ENCODE measurements around the gene PPP2R1B.

Gene PPP2R1B

DNA sequence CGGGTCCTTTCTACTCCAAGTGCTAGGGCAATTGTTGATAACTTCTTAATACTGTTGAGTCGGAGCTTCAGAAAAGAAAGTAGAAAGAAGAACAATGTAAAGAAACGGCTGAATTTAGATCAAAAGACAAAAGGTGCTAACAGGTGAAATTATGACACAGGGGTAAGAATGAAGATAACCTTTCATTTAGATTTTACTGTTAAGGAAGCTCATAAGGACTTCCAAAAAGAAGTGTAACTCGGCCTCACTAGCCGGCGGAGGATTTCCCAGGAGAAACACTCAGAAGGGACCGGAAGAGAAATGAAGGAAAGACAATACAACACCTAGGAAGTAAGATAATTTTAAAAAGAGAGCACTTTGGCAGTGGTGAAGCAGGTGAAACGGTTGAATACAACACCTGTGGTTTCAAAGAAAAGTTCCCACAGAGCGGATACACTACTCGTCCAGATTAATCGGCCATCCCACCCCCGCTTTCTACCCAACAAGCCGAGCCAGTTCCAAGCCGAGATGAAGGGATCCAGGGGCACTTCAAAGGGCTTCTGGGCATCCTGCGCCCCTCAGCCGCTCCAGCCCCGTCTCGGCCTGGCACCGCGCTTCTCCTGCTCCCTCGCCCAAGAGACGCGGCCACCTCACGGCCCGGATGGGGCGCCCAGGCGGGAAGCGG, 737 bp downstream of the PPP2R1B start:
- no peaks in the 10 kb centered on the region for H3K27me3 ChIP-seq (ENCODE audit: control insufficient read depth, insufficient read depth, low read length)
- peak overlapping the region; percentile 86 for H3K9ac ChIP-seq (ENCODE audit: low read length)
- peak overlapping the region; percentile 79 for H3K4me3 ChIP-seq (ENCODE audit: low read depth, low read length)
- no peak overlapping the region; the same call in 1 of the 2 replicates for H3K27ac ChIP-seq (ENCODE audit: low read depth, low read length)
- H3K36me3 ChIP-seq (ENCODE audit: control insufficient read depth, insufficient read depth, low read length): peaks cover 44% of the 10 kb centered on the region
- no peaks in the 10 kb centered on the region for H3K9me3 ChIP-seq (ENCODE audit: control insufficient read depth, insufficient read depth, low read depth, low read length)
- H3K4me1 ChIP-seq (ENCODE audit: control insufficient read depth, insufficient read depth, low read length): peaks cover 25% of the 10 kb centered on the region

DNA sequence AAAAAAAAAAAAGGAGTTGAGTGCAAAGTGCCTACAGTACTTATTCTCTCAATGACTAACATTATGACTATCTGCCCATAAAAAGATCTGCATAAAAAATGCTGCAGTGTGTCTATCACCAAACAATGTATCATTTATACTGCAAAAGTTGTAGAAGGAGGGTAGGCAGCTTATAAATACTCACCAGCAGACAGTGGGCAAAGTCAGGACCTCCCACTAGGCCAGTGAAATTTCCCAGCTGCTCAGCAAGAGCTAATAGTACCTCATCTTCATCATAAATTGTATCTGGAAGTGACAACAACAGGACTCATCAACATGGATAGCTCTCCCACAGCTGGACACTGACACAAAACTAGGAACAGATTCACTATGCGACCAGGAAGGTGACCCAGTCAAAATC, 1.6 kb downstream of the PPP2R1B start:
- H3K4me3 ChIP-seq (ENCODE audit: low read depth, low read length): peak overlapping the region; percentile 79
- no peaks in the 10 kb centered on the region for H3K27me3 ChIP-seq (ENCODE audit: control insufficient read depth, insufficient read depth, low read length)
- H3K27ac ChIP-seq (ENCODE audit: low read depth, low read length): no peak overlapping the region
- no peak overlapping the region for H3K9ac ChIP-seq (ENCODE audit: low read length)
- H3K36me3 ChIP-seq (ENCODE audit: control insufficient read depth, insufficient read depth, low read length): peaks cover 52% of the 10 kb centered on the region
- H3K9me3 ChIP-seq (ENCODE audit: control insufficient read depth, insufficient read depth, low read depth, low read length): no peaks in the 10 kb centered on the region
- H3K4me1 ChIP-seq (ENCODE audit: control insufficient read depth, insufficient read depth, low read length): peaks cover 17% of the 10 kb centered on the region

DNA sequence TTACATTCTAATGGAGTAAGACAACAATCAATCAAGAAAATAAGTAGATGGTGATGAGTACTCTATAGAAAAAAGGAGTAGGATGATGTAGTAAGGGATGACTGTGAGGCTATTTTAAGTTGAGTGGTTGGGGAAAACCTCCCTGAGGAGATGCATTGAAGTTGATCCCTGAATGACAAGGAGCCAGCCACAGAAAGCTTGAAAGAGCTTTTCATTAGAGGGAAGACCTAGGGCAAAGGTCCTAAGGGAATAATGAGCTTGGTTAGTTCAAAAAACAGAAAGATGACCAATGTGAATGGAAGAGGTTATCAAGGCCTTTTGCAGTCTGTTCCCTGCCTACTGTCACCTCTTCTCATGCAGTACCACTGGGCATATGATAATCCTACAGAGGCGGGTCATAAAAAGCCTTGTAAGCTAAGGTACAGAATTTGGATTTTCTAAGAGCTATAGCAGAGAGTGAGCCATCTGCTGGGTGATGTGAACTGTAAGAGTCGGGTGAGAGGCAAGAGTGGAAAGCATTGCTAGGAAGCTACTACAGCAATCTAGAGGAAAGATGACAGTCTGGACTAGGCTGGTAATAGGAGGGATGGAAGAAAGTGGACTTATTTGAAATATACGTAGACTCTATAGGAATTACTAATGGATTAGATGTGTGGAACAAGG, 3.1 kb downstream of the PPP2R1B start:
- Histone ChIP-seq H3K36me3 (ENCODE audit: control insufficient read depth, insufficient read depth, low read length) (peaks cover 67% of the 10 kb centered on the region), H3K9me3 (ENCODE audit: control insufficient read depth, insufficient read depth, low read depth, low read length) (no peaks in the 10 kb centered on the region), H3K9ac (ENCODE audit: low read length) (no peak overlapping the region), H3K27me3 (ENCODE audit: control insufficient read depth, insufficient read depth, low read length) (no peaks in the 10 kb centered on the region), H3K4me3 (ENCODE audit: low read depth, low read length) (no peak overlapping the region), H3K4me1 (ENCODE audit: control insufficient read depth, insufficient read depth, low read length) (peaks cover 17% of the 10 kb centered on the region), H3K27ac (ENCODE audit: low read depth, low read length) (no peak overlapping the region)

DNA sequence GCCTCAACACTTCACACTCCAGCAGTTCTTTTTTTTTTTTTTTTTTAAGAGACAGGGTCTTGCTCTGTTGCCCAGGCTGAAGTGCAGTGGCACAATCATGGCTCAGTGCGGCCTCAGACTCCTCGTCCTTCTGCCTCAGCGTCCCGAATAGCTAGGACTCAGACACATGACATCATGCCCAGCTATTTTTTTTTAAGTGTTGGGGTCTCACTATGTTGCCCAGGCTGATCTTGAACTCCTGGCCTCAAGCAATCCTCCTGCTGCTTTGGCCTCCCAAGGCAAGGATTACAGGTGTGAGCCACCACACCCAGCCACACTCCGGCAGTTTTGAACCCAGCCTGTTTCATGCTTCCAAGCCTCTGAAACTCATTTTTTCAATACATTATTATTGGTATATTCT, 3.7 kb downstream of the PPP2R1B start:
- H3K9ac ChIP-seq (ENCODE audit: low read length): no peak overlapping the region
- H3K4me3 ChIP-seq (ENCODE audit: low read depth, low read length): no peak overlapping the region
- H3K36me3 ChIP-seq (ENCODE audit: control insufficient read depth, insufficient read depth, low read length): peaks cover 73% of the 10 kb centered on the region
- no peak overlapping the region for H3K27ac ChIP-seq (ENCODE audit: low read depth, low read length)
- no peaks in the 10 kb centered on the region for H3K27me3 ChIP-seq (ENCODE audit: control insufficient read depth, insufficient read depth, low read length)
- no peaks in the 10 kb centered on the region for H3K9me3 ChIP-seq (ENCODE audit: control insufficient read depth, insufficient read depth, low read depth, low read length)
- H3K4me1 ChIP-seq (ENCODE audit: control insufficient read depth, insufficient read depth, low read length): peaks cover 17% of the 10 kb centered on the region

DNA sequence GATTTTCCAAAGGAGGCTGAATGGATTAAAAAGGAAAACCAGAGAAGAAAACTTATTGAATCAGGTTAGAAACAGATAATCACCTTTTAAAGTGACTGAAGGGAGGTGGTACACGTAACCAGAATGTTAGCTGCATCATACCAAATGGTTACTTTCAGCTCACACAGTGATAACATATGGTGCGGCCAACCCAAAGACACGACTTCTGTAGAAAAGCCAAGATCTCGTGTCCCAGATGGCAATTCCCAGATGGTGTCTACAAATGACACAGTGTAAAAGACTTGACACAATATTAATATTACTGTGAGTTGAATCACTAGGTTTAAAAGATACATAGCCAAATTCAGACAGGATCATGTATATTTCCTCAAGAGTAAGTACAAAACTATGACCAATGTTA, 5.2 kb downstream of the PPP2R1B start:
- Histone ChIP-seq H3K9ac (ENCODE audit: low read length) (no peak overlapping the region), H3K9me3 (ENCODE audit: control insufficient read depth, insufficient read depth, low read depth, low read length) (no peaks in the 10 kb centered on the region), H3K4me3 (ENCODE audit: low read depth, low read length) (no peak overlapping the region), H3K27ac (ENCODE audit: low read depth, low read length) (no peak overlapping the region), H3K36me3 (ENCODE audit: control insufficient read depth, insufficient read depth, low read length) (peaks cover 86% of the 10 kb centered on the region), H3K4me1 (ENCODE audit: control insufficient read depth, insufficient read depth, low read length) (peaks cover 9% of the 10 kb centered on the region), H3K27me3 (ENCODE audit: control insufficient read depth, insufficient read depth, low read length) (no peaks in the 10 kb centered on the region)

DNA sequence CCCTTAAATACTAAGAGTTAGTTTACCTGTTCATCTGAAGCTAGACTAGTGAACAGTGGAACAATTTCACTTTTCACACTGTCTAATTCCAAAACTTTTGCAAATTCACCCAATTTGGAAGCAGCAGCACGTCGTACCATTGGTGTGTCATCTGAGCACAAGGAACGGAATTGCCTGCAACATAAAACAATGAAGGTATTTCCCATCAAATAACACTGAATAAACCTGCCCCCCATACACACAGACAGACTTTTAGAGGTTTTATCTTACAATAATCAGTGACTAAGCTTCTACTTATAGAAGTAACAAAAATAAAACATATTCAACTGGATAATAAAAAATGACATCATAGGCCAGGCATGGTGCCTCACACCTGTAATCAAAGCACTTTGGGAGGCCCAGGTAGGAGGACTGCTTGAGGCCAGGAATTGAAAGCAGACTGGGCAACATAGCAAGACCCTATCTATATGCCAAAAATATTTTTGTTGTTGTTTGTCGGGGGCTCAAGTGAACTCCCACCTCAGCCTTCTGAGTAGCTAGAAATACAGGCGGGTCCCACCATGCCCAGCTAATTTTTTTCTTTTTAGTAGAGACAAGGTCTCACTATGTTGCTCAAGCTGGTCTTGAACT, 6.3 kb downstream of the PPP2R1B start:
- no peak overlapping the region for H3K27ac ChIP-seq (ENCODE audit: low read depth, low read length)
- H3K9ac ChIP-seq (ENCODE audit: low read length): no peak overlapping the region
- no peaks in the 10 kb centered on the region for H3K9me3 ChIP-seq (ENCODE audit: control insufficient read depth, insufficient read depth, low read depth, low read length)
- no peak overlapping the region for H3K4me3 ChIP-seq (ENCODE audit: low read depth, low read length)
- H3K27me3 ChIP-seq (ENCODE audit: control insufficient read depth, insufficient read depth, low read length): no peaks in the 10 kb centered on the region
- peaks cover 95% of the 10 kb centered on the region for H3K36me3 ChIP-seq (ENCODE audit: control insufficient read depth, insufficient read depth, low read length)
- H3K4me1 ChIP-seq (ENCODE audit: control insufficient read depth, insufficient read depth, low read length): peaks cover 5% of the 10 kb centered on the region

DNA sequence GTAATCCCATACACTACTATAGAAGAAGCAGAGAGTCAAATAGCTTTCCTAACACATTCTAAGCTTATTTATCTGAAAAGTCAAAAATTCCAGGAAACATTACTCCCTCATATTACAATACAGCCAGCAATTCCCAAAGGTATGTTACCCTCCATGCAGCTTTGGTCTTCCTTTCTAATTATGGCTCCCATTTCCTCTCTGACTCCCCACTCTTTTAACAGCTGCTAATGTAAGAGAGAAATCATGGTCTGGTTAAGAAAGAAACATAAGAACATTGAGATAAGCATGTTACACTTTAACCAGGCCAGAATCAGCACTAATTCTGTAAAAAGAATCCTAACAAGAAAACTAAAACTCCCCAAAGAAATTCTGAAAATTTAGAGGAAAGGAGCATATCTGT, 6.8 kb downstream of the PPP2R1B start:
- no peak overlapping the region for H3K9ac ChIP-seq (ENCODE audit: low read length)
- H3K4me3 ChIP-seq (ENCODE audit: low read depth, low read length): no peak overlapping the region
- peaks cover 96% of the 10 kb centered on the region for H3K36me3 ChIP-seq (ENCODE audit: control insufficient read depth, insufficient read depth, low read length)
- no peak overlapping the region for H3K27ac ChIP-seq (ENCODE audit: low read depth, low read length)
- H3K4me1 ChIP-seq (ENCODE audit: control insufficient read depth, insufficient read depth, low read length): peaks cover under 1% of the 10 kb centered on the region; the same call in 1 of the 2 replicates
- no peaks in the 10 kb centered on the region for H3K27me3 ChIP-seq (ENCODE audit: control insufficient read depth, insufficient read depth, low read length)
- no peaks in the 10 kb centered on the region for H3K9me3 ChIP-seq (ENCODE audit: control insufficient read depth, insufficient read depth, low read depth, low read length)

DNA sequence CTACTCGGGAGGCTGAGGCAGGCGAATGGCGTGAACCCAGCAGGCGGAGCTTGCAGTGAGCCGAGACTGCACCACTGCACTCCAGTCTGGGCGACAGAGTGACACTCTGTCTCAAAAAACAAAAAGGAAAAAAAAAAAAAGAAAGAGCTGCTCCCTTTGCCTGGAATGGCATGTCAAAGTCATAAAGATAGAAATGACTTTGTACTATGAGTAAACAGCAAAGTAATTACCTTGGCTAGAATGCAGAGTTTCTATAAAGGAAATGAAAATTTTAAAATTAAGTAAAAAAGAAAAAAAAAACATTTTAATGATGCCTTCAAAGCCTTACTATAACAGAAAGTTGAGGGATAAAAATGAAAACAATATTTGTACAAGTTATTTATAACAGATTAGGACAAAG, 10.1 kb downstream of the PPP2R1B start:
- no peaks in the 10 kb centered on the region for H3K27me3 ChIP-seq (ENCODE audit: control insufficient read depth, insufficient read depth, low read length)
- no peaks in the 10 kb centered on the region for H3K9me3 ChIP-seq (ENCODE audit: control insufficient read depth, insufficient read depth, low read depth, low read length)
- H3K4me1 ChIP-seq (ENCODE audit: control insufficient read depth, insufficient read depth, low read length): no peaks in the 10 kb centered on the region
- no peak overlapping the region for H3K9ac ChIP-seq (ENCODE audit: low read length)
- peaks cover 93% of the 10 kb centered on the region for H3K36me3 ChIP-seq (ENCODE audit: control insufficient read depth, insufficient read depth, low read length)
- H3K4me3 ChIP-seq (ENCODE audit: low read depth, low read length): no peak overlapping the region
- H3K27ac ChIP-seq (ENCODE audit: low read depth, low read length): no peak overlapping the region

DNA sequence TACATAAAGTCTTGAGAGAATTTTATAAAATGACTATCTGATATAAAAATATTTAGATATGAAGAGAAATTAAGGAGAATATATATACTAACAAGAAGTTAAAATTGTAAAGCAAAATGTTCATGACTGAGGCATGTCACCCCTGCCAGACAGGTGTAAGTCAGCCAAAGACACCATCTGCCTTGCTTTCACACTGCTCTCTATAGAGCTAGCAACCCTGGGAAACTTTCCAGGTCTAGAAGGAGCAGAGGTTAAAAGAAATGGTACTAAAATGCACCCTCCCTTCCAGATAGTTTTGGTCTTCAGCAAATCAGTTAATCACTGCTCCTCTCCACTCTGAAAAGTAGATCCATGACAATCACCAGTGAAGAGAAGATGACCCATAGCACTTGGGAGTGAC, 16.5 kb downstream of the PPP2R1B start:
- H3K27me3 ChIP-seq (ENCODE audit: control insufficient read depth, insufficient read depth, low read length): no peaks in the 10 kb centered on the region
- H3K4me1 ChIP-seq (ENCODE audit: control insufficient read depth, insufficient read depth, low read length): no peaks in the 10 kb centered on the region
- H3K4me3 ChIP-seq (ENCODE audit: low read depth, low read length): no peak overlapping the region
- H3K36me3 ChIP-seq (ENCODE audit: control insufficient read depth, insufficient read depth, low read length): peaks cover 89% of the 10 kb centered on the region
- H3K27ac ChIP-seq (ENCODE audit: low read depth, low read length): no peak overlapping the region
- no peaks in the 10 kb centered on the region for H3K9me3 ChIP-seq (ENCODE audit: control insufficient read depth, insufficient read depth, low read depth, low read length)
- no peak overlapping the region for H3K9ac ChIP-seq (ENCODE audit: low read length)

DNA sequence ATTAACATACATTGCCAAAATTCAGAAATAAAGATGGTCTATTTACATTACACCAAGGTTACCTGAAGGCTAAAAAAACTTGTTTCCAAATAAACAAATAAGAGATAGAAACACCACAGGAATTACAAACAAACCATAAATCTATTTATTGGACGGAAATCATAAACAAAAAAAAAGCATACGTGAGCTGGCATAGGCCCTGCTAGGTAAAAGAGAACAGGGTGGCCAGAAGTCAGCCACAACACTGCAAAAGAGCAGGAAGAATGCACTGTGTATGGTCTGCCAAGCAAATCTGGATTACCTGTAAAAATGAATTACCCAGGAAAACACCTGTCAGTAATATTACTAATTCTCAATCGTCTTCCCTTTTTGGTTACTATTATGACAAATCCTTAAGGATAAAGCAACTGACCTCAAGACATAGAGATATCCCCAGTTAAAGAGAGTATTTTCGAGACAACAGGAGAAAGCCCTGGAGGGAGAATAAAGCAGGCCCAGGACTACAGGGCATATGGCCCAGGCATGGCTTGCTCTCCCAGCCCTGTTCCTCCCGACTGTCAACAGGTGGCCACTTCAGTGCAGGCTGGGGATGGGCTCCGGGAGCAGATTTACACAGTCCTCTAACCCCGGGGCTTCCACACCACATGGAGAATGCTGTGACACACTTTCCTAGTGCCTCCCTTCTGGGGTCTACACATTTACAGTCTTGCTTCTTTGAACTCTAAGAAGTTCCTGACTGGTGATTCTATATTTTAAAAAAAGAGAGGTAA, 18.0 kb downstream of the PPP2R1B start:
- no peaks in the 10 kb centered on the region for H3K27me3 ChIP-seq (ENCODE audit: control insufficient read depth, insufficient read depth, low read length)
- H3K4me3 ChIP-seq (ENCODE audit: low read depth, low read length): no peak overlapping the region
- no peaks in the 10 kb centered on the region for H3K9me3 ChIP-seq (ENCODE audit: control insufficient read depth, insufficient read depth, low read depth, low read length)
- H3K36me3 ChIP-seq (ENCODE audit: control insufficient read depth, insufficient read depth, low read length): peaks cover 89% of the 10 kb centered on the region
- no peaks in the 10 kb centered on the region for H3K4me1 ChIP-seq (ENCODE audit: control insufficient read depth, insufficient read depth, low read length)
- no peak overlapping the region for H3K9ac ChIP-seq (ENCODE audit: low read length)
- no peak overlapping the region for H3K27ac ChIP-seq (ENCODE audit: low read depth, low read length)

All from HUES6 (cell line).